ENCODE results near the gene IMPG1.

IMPG1 gene

DNA sequence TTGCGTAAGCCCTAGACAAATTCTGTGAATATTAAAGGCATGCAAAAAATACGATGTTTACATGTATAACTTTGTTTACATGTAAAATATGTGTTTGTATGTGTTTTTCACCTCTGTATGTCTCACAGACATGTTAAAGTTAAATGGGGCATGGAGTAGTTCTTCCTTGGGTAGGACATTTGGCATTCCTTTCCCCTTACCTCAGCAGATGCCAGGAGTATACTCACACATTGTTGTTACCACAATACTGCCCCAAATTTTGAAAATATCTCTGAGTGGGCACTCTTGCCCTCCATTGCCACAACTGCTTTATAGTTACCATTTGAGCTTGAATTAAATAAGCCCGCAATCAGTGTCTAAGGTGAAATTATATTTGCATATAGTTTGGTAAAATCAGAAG lies 175.9 kb downstream of the IMPG1 start:
- Histone ChIP-seq H3K4me1 (ENCODE audit: low read depth, poor library complexity, severe bottlenecking) (peaks cover 7% of the 10 kb centered on the region), H3K27me3 (ENCODE audit: insufficient read depth, low read depth) (no peaks in the 10 kb centered on the region), H3K4me3 (IDR thresholded peaks at IDR 0.05; ENCODE audit: insufficient read depth, low read depth, low read length) (no peak overlapping the region), H3K4me2 (no peak overlapping the region), H3K79me2 (ENCODE audit: insufficient read depth, low read depth) (no peaks in the 10 kb centered on the region), H3K27ac (no peak overlapping the region), H3K36me3 (ENCODE audit: insufficient read depth) (no peaks in the 10 kb centered on the region), H4K20me1 (ENCODE audit: insufficient read depth) (no peaks in the 10 kb centered on the region), H3K9ac (no peak overlapping the region), H2AFZ (ENCODE audit: low read depth) (no peak overlapping the region)
- TF ChIP-seq, protein P1, sequence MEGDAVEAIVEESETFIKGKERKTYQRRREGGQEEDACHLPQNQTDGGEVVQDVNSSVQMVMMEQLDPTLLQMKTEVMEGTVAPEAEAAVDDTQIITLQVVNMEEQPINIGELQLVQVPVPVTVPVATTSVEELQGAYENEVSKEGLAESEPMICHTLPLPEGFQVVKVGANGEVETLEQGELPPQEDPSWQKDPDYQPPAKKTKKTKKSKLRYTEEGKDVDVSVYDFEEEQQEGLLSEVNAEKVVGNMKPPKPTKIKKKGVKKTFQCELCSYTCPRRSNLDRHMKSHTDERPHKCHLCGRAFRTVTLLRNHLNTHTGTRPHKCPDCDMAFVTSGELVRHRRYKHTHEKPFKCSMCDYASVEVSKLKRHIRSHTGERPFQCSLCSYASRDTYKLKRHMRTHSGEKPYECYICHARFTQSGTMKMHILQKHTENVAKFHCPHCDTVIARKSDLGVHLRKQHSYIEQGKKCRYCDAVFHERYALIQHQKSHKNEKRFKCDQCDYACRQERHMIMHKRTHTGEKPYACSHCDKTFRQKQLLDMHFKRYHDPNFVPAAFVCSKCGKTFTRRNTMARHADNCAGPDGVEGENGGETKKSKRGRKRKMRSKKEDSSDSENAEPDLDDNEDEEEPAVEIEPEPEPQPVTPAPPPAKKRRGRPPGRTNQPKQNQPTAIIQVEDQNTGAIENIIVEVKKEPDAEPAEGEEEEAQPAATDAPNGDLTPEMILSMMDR (conservative IDR thresholded peaks at IDR 0.05; ENCODE audit: low read depth, low read length): no peak

DNA sequence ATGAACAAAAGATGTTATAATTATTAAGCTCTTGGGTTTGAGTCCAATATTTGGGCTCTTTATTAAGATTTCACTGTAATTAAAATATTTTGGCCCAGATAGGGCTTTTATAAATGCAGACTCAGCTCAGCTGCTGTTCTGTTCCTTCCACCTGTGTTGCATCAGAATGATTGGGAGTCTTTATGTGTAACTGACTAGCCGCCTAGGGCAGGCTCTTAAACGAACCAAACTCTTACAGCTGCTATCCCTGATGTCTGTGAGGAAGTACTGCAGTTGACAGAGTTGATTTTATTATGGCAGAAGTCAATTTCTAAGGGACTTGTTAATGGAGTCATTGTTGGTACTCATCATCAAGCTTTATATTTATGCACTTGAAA lies 178.7 kb downstream of the IMPG1 start:
- Histone ChIP-seq H4K20me1 (ENCODE audit: insufficient read depth) (no peaks in the 10 kb centered on the region), H3K4me1 (ENCODE audit: low read depth, poor library complexity, severe bottlenecking) (peaks cover 7% of the 10 kb centered on the region), H3K36me3 (ENCODE audit: insufficient read depth) (no peaks in the 10 kb centered on the region), H3K9ac (no peak overlapping the region), H3K4me3 (IDR thresholded peaks at IDR 0.05; ENCODE audit: insufficient read depth, low read depth, low read length) (no peak overlapping the region), H2AFZ (ENCODE audit: low read depth) (no peak overlapping the region), H3K27ac (no peak overlapping the region), H3K27me3 (ENCODE audit: insufficient read depth, low read depth) (no peaks in the 10 kb centered on the region), H3K4me2 (no peak overlapping the region), H3K79me2 (ENCODE audit: insufficient read depth, low read depth) (no peaks in the 10 kb centered on the region)
- TF ChIP-seq, protein P1 (conservative IDR thresholded peaks at IDR 0.05; ENCODE audit: low read depth, low read length): no peak

DNA sequence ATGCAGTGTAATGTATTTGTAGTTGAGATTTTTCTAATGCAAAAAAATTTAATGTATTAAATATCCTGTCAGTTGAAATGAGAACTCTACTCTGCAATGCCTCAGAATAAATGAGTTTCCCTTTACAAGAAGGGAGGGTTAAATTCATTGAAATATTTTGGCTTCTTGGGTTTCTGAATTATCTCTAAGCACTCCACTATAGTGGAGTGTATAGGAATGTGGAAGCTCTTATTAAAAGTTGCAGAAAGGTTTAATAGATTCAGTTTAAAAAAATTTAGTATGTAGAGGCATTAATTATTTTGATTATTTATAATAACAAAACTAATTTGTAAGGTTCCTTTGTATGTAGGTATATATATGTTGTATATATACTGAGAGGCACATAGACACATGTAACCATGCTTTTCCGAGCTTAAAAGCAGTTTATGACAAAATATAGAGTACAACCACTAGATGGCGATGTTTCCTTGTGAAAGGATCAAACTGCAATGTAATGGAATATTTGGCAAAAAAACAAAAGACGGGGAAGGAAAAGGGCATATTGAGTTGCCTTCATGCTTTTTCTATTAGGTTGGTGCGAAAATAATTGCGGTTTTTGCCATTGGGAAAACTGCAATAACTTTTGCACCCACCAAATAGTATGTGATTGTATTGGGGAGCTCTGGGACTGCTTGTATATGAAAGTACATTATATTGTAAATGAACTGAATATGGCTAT lies 179.2 kb downstream of the IMPG1 start:
- no peak overlapping the region for H3K9ac ChIP-seq
- no peak overlapping the region for H3K4me2 ChIP-seq
- H3K4me1 ChIP-seq (ENCODE audit: low read depth, poor library complexity, severe bottlenecking): peaks cover 7% of the 10 kb centered on the region
- TF ChIP-seq, protein P1 (conservative IDR thresholded peaks at IDR 0.05; ENCODE audit: low read depth, low read length): peak; percentile 76
- H3K27ac ChIP-seq: no peak overlapping the region
- no peaks in the 10 kb centered on the region for H3K27me3 ChIP-seq (ENCODE audit: insufficient read depth, low read depth)
- H3K4me3 ChIP-seq (IDR thresholded peaks at IDR 0.05; ENCODE audit: insufficient read depth, low read depth, low read length): no peak overlapping the region
- no peaks in the 10 kb centered on the region for H3K79me2 ChIP-seq (ENCODE audit: insufficient read depth, low read depth)
- H4K20me1 ChIP-seq (ENCODE audit: insufficient read depth): no peaks in the 10 kb centered on the region
- no peak overlapping the region for H2AFZ ChIP-seq (ENCODE audit: low read depth)
- no peaks in the 10 kb centered on the region for H3K36me3 ChIP-seq (ENCODE audit: insufficient read depth)

DNA sequence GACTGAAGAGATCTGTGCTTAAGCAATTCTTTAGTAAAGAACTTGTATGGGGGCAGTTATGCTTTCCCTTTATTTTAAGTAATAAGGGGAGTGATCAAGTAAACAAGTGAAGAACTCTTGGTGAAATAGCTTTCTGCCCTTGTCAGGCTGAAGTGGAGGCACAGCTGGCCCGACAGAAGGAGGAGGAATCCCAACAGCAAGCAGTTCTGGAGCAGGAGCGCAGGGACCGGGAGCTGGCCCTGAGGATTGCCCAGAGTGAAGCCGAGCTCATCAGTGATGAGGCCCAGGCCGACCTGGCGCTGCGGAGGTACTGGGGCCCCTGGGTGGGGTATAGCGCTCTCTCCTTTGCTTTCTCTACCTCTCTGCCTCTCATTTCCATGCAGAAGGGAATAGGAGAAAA lies 180.1 kb downstream of the IMPG1 start:
- Histone ChIP-seq H3K27ac (no peak overlapping the region), H3K4me2 (no peak overlapping the region), H4K20me1 (ENCODE audit: insufficient read depth) (no peaks in the 10 kb centered on the region), H3K27me3 (ENCODE audit: insufficient read depth, low read depth) (no peaks in the 10 kb centered on the region), H3K4me1 (ENCODE audit: low read depth, poor library complexity, severe bottlenecking) (peaks cover 7% of the 10 kb centered on the region), H3K36me3 (ENCODE audit: insufficient read depth) (no peaks in the 10 kb centered on the region), H3K79me2 (ENCODE audit: insufficient read depth, low read depth) (no peaks in the 10 kb centered on the region), H3K4me3 (IDR thresholded peaks at IDR 0.05; ENCODE audit: insufficient read depth, low read depth, low read length) (no peak overlapping the region), H3K9ac (no peak overlapping the region), H2AFZ (ENCODE audit: low read depth) (no peak overlapping the region)
- TF ChIP-seq, protein P1 (conservative IDR thresholded peaks at IDR 0.05; ENCODE audit: low read depth, low read length): no peak

Measured in KMS-11 (cell line).